Measurements from ENCODE around the gene ZIC1.

DNA sequence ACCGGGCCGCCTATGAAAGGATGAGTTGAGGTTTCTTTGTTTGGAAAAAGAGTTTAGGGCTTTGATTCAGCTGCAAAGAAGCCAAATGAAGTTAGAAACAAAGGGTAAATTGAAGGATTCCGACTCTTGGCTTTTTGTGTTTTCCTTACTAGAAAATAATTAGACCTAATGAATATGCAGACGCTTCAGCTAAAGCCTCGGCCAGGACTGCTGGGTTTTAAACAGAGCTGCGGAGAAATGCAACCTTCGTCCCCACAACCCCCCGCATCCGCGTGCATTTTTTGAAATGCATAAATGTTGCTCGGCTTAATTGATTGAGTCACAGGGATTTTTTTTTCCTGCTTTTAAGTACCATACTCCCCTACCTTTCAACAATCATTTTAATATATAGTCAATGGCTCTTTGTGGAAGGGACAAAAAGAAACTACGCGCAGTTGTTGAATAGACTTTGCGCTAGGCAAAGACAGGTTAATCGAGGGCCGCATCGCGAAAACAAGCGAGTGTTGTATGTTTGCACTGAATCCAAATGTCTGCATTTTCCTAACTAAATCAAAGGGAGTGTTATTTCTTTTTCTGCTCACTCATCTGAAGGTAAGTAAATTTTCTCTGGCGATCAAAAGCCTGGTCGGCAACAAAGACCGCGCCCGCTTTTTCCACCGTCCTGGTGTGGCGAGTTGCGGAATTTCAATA is 1.5 kb upstream of the ZIC1 start:
- TF ChIP-seq, protein P1, sequence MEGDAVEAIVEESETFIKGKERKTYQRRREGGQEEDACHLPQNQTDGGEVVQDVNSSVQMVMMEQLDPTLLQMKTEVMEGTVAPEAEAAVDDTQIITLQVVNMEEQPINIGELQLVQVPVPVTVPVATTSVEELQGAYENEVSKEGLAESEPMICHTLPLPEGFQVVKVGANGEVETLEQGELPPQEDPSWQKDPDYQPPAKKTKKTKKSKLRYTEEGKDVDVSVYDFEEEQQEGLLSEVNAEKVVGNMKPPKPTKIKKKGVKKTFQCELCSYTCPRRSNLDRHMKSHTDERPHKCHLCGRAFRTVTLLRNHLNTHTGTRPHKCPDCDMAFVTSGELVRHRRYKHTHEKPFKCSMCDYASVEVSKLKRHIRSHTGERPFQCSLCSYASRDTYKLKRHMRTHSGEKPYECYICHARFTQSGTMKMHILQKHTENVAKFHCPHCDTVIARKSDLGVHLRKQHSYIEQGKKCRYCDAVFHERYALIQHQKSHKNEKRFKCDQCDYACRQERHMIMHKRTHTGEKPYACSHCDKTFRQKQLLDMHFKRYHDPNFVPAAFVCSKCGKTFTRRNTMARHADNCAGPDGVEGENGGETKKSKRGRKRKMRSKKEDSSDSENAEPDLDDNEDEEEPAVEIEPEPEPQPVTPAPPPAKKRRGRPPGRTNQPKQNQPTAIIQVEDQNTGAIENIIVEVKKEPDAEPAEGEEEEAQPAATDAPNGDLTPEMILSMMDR (IDR thresholded peaks at IDR 0.05): no peak
- no peak for TF ChIP-seq EZH2 (IDR thresholded peaks at IDR 0.05; ENCODE audit: borderline replicate concordance, insufficient read depth, low read depth, low read length, poor library complexity, severe bottlenecking)

All from B cell (primary cell).